HG02870 (cell line): ENCODE data around the gene CSF1R.
"Not testable (repeated sequence)": the region's sequence is repeated elsewhere in the genome, so short reads cannot be mapped to it uniquely, and the experiment has no call there.

Source experiments
- ATAC-seq: cut with Tn5 transposase; IDR thresholded peaks from one replicate; pipeline ENCODE4 v1.9.1; 2021; ENCODE audit warnings: mild to moderate bottlenecking, moderate library complexity; ENCODE audit not compliant: unreplicated experiment

The CSF1R gene

DNA sequence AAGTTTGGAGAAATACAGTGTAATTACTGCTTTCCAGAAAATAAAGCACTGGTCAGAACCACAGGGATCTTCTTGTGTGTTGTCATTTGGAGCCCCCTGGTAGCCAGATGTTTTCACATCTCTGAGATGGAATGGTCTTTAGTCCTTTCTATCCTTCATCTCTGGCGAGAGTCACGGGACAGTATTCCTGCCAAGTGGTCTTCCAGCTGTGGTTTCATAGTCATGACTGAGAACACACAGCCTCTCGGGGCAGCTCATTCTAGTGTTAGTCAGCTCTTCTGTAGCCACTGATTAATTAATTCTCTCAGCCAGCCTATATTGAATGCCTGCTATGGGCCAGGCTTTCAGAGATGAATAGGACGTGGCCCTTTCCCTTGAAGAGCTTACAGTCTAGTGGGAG lies 51.7 kb downstream of the CSF1R start:
- no peak for ATAC-seq

DNA sequence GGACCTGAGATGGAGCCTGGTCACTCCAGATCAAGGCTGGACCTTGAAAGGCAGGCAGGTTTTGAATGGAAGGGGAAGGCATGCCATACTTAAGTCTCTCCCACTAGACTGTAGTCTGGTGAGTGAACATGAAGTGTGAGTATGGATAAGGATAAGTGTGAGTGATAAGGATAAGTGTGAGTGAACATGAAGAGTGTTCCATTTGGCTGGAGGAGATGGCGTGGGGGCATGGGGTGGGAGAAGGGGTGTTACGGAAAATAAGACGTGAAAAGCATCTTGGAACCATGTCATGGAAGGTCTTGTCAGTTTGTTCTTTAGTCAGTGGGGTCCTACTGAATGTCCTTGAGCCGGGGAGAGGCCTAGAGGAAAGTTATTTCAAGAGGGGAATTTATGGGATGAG lies 53.0 kb downstream of the CSF1R start:
- no peak for ATAC-seq

DNA sequence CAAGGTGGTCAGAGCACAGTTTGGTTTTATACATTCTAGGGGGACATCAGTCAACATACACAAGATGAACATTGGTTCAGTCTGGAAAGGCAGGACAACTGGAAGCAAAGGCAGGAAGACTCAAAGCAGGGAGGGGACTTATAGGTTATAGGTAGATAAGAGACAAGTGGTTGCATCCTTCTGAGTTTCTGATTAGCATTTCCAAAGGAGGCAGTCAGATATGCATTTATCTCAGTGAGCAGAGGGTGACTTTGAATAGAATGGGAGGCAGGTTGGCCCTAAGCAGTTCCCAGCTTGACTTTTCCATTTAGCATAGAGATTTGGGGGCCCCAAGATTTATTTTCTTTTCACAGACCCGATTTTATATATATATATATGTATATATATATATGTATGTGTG lies 58.3 kb downstream of the CSF1R start:
- not testable (repeated sequence) for ATAC-seq

DNA sequence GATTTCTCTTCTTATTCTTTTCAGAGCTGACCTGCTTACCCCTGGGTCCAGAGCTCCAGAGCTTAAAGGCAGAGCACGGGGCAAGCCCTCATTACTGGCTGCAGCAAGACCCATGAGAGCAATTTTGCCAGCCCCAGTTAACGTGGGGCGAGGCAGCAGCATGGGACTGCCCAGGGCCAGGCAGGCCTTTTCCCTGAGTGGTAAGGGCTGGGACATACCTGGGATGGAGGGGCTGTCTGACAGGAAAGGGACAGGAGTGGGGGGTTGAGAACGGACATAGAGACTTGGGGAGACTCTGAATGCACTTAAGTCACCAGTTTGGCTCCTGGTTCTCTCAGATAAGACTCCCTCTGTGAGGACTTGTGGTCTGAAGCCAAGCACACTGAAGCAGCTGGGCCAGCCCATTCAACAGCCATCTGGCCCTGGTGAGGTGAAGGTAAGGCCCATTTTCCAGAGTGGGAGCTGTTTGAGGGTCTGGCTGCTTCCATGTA lies 59.6 kb downstream of the CSF1R start:
- no peak for ATAC-seq

DNA sequence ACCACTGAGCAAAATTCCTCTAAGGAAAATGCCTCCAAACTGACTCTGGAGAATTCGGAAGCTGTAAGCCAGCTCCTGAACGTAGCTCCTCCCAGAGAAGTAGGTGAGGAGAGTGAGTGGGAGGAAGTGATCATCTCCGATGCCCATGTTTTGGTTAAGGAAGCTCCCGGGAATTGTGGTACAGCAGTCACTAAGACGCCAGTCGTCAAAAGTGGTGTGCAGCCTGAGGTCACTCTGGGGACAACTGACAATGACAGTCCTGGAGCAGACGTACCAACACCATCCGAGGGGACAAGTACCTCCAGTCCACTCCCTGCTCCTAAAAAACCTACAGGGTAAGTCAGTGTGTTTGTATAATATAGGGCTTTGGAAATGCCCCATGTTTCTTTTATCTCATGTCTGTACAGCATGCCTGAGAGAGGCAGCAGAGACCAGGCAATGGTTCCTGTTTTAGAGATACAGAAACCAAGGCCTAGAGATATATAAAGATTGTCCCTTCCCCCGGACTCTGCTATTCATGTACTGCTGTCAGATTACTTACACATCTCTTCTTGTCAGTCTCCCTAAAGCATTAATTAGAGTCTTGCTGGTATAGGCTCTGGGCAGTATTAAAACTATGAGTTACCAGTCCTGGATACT lies 61.9 kb downstream of the CSF1R start:
- ATAC-seq: no peak

DNA sequence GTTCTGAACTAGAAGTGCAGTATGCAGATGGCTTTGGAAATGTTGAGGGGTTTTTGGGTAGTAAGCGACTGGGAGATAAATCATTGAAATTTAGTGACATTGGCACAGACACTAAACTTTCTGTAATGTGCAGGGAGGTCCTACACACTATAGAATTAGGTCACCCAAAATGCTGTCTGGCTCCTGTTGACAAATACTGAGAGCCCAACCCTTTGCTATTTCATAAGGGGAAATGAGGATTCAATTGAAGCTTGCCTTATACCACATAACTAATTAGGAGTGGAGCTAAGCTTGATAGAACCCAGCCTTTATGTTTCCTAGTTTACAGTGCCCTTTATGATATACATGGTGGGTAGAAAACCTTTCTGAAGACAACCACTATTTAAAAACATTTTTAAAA lies 63.2 kb downstream of the CSF1R start:
- no peak for ATAC-seq

DNA sequence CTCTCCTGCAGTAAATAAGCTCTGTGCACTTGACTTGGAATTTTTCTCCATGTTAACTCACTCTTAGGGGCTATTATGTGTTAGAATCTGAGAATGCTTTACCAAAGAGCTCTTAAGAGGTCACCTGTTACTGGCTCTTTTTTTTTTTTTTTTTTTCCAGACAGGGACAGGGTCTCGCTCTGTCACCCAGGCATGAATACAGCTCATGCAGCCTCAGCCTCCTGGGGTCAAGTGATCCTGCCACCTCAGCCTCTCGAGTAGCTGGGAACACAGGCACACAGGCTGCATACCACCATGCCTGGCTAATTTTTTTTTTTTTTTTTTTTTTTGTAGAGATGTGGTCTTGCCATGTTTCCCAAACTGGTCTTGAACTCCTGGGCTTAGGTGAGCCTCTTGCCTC lies 63.7 kb downstream of the CSF1R start:
- ATAC-seq: no peak

DNA sequence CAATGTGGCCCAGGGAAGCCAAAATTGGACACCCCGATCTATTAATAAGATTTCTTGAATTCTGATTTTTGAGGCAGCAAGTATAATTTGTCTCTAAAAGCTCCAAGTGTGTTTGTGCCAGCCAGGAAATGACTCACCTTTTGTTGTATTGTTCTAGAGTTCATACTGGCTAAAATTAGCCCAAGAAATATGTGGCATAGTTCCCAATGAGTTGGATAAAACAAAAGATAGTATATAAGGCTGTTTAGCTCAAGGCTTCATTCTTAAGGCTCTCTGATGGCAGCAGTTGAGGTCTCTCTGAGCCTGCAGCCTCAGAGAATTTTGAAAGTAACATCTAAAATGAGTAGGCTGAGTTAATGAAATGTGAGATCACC lies 64.2 kb downstream of the CSF1R start:
- ATAC-seq: no peak

DNA sequence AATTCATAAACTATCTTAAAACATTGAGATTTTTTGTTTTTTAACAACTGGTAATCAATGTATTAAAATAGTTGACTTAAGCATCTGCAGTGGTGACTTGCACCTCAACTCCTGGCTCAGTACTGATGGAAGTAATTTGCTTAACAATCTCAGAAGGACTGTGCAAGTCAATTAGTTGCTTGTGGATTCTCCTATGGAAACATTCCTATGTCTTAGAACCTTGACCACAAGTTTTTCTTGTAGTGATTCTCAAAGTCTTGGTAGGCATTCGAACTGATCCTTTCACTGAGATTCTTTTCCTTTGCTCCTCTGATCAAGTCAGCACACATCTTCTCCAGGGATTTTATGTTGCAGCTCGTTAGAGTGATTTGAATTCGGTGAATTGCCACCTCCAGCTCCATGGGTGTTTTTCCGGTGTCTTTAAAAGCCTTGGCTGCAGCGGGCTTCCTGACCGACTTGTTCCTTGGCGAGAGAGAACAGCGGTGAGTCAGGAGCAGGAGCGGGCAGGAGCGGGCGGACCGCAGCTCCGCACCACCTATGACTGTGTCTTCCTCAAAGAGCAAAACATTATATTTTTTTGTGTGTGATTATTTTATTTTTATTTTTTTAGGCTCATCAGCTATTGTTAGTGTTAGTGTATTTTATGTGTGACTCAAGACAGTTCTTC lies 64.7 kb downstream of the CSF1R start:
- ATAC-seq: no peak

DNA sequence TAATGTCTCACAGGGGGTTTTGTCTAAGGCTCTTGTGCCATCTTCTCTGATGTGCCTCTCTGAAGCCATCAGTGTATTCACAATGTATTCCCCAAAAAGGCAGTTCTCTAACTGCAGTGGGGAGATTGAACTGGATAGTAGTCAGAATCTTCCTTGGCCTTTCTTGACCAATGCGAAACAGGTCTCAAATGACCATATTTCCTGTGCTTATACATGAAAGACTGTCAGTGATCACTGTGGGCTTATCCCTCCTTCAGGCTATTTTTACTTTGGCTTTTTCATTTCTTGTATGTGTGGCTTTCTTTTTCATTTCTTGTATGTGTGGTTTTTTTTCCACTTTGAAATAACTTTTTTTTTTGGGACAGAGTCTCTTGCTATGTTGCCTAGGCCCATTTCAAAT lies 66.1 kb downstream of the CSF1R start:
- ATAC-seq: no peak

DNA sequence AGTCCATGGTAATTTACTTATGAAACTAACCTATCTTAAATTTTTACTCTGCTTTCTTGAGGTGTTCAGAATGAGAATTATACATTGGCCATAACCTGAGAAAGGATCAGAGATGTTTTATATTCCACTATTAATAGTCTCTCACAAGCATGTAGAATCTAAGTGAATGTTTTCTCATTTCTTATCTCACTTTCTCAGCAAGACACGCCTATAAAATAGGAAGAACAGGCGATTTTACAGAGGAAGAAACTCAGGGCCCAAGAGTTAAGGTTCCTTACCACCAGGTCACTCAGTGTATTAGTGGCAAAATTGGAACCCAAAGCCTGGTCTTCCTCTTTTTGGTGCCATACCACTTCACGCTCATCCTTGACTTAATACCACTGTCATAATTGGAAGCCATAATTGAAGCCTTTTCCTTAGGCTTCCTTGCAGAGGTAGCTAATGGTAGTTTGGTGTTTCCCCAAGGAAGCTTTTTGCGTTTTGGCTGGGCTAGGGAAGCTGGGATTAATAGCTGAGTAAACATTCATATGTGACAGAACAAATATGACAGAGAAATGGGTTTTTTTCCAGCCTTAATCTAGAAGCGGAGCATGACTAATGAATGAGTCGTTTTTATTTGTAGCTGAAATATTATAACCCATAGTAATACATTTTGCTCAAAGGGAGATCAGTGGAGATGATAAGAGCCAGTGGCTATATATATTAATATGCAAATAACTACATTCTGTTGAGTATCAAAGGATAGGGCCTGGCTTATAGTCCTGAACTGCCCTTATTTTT lies 68.9 kb downstream of the CSF1R start:
- no peak for ATAC-seq

DNA sequence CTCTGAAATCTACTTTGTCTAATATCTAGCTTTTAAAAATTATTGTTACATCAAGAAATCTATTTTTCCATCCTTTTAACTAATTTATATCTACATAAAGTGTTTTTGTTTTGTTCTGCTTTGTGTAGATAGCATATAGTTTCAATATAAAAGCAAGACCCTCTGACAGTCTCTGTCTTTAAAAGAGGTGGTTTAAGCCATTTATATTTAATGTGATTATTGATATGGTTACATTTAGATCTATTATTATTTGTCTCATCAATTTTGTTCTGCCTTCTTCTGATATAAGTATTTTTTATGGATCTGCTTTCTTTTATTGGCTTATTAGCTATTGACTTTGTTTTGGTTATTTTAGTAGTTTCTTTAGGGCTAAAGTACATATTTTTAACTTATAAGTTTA lies 69.8 kb downstream of the CSF1R start:
- no peak for ATAC-seq

DNA sequence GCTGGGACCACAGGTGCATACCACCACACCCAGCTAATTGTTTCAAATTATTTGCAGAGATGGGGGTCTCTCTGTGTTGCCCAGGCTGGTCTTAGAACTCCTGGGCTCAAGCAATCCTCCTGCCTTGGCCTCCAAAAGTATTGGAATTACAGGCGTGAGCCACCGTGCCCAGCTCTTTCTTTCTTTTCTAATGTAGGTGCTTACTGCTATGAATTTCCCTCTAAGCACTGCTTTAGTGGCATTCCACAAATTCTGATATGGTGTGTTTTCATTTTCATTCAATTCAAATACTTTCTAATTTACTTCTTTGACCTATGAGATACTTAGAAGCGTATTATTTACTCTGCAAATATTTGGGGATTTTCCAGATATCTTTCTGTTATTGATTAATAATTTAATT lies 70.9 kb downstream of the CSF1R start:
- ATAC-seq: no peak

DNA sequence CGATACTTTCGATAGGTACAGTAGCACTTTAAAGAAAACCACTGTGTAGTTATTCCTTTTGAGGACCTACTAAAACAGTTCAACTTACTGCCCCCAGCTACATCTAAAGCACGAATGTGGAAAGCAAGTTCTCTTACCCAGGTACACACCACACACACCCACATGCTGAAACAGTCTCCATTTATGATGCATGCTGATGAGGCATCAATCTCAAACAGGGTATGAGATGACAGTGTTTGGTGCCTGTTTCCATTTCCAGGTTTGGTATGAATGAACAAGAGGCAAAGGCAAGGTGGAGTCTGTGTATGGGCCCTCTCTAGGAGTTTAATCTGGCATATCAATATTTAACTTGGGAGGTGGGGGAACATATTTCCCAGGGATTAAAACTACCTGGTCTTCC lies 71.9 kb downstream of the CSF1R start:
- no peak for ATAC-seq

DNA sequence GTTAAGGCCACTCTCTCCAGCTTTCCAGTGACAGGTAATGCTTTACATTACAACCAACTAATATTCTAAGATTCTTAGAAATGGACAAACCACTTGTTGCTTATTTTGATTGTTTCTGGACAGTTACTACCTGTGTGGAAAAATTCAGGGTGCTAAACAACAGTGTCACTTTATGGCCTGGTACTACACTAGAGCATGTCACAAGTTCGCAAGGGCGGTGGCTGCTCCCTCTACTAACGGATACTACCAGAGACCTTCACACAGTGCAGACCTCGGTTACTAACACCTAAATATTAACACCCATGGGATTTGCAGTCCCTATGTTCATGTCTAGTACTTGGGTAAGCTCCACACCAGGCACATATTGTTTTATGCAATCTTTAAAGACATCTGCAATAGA lies 72.4 kb downstream of the CSF1R start:
- ATAC-seq: no peak

DNA sequence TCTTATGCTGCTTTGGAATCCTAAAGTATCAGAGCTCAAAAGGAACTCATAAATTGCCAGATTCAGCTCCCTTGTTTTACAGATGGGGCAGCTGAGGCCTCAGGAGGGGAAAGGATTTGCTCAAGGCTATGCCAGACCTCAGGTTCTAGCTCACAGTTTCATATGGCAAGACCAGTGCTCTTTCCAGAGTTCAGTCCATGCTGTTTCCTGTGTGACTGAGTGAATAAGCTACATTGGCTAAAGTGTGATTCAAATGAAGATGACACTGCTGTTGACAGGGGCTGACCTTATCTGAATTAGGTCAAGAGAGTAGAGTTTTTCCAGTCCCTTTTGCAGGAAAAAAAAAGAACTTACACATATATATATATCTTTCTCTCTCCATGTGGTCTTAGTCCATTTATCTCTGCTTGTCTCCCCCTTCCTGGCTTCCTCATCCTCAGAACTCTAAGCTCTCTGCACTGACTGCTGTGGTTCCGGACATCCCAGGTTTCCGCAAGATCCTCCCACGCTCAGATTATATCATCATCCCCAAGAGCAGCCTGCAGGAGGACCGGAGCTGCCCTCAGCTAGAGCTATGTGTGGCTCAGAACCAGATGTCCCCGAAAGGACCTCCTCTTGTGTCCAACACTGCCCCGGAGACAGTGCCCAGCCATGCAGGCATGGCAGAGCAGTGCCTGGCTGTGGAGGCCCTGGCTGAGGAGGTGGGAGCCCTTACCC lies 76.5 kb downstream of the CSF1R start:
- ATAC-seq: no peak

DNA sequence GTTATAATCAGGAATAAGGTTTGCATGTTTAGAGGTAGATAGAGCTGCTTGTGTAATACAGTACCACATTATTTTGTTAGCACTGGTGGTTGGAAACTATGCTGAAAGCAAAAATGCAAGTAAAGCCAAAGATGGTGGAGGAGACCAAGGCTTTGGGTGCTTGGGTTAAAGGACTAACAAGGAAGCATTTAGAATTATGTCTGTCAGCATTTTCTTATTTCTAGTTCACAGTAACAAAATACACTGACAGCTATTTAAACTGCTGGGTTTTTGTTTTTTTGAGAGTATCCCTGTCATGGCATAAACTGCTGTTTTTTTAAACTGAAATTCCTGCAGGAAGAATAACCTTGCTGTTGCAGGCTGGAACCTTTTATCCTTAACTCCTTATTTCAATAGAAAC lies 79.3 kb downstream of the CSF1R start:
- ATAC-seq: no peak

DNA sequence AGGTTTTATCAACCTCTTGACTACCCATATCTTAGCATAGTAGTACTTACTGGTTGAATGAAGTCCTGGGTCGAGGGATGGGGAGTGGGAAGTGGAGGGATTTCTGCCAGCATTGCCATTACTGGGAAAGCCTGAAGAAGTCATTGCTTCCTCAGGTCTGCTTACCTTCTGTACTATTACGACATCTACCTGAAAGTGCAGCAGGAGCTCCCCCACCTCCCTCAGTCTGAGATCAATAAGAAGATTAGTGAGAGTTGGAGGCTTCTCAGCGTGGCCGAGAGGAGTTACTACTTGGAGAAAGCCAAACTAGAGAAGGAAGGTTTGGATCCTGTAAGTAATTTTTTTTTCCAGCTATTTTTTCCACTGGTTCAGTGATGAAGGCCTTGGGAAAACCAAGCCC lies 80.0 kb downstream of the CSF1R start:
- ATAC-seq: no peak
